Activated CD4-positive, alpha-beta T cell treated with anti-CD3 and anti-CD28 coated beads for 48 hours (primary cell): ENCODE measurements around the gene XYLT1.

Experiments
- DNase-seq: peaks from one replicate; pipeline ENCODE4 v3.0.0-alpha.2; 2020

Gene XYLT1

DNA sequence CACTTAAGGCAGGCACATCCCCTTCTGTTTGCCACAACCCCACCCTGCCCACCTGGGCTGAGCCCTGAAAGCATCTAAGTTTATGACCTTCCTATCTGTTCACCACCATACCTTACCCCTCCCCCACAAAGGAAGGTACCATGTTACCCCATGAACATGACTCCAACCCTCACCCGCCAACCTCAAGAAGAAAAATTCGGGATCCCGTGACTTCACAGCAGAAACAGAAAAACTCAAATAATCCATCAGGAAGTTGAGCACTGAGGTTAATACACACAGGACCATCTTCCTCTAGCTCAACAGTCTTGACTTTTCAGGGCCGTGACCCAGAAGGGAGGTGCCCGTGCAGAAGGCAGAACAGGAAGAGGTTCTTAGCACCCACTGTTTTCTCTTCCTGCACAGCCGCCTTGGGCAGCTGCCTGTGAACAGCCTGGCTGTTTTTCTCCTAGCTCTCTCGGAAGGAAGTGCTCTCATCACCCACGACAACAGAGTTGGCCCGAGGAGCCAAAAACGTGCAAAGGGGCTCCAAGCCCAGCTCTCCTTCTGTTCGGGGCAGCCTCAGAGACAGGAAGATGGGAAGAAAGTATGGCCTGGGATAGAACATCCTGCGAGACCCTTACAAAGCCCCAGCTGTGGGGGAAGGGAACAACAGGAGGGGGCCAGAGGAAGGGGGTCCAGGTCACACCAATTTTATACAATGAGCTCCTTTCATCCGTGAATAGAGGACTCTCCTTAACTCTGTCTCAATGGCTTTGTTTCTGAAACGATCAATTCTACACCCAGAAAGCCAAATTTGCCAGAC lies 101.1 kb downstream of the XYLT1 start:
- peak; percentile 65 for DNase-seq

DNA sequence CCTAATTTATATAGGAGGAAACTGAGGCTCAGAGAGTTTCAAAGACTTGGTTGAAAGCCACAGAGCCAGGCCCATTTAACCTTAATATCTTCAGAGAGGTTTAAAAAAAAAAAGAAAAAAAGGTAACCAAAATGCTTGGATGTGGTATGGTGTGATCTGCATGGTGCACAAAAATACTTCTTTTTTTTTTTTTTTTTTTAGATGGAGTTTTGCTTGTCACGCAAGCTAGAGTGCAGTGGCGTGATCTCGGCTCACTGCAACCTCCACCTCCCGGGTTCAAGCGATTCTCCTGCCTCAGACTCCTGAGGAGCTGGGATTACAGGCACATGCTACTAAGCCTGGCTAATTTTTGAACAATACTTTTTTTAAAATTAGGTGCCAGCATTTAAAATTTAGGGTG lies 101.8 kb downstream of the XYLT1 start:
- no peak for DNase-seq

- no peak for DNase-seq
These were observed 102.3 kb downstream of the XYLT1 start for GRCh38 chr16:17368446-17368845.

- DNase-seq, result no peak
These were observed 102.8 kb downstream of the XYLT1 start for GRCh38 chr16:17367923-17368322.

DNA sequence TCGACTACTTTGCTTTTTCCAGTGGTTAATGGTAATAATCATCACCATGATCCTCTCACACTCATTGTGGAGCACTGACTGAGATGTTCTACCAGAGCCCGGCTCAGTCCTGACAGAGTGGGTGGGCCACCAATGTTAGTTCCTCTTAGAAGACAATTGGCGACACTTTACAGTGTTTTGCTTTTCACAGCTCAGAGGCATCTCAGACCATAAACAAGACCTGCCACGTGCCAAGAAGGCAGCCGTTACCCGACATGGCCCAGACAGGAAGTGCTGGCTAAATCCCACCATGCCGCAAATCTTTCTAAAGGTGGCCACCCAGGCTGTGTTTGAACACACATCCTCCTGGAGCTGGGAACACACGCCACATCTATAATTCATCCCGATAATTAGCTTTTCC lies 103.7 kb downstream of the XYLT1 start:
- DNase-seq, result no peak

GRCh38 chr16:17366299-17366961 lies 104.3 kb downstream of the XYLT1 start:
- DNase-seq, result no peak

DNA sequence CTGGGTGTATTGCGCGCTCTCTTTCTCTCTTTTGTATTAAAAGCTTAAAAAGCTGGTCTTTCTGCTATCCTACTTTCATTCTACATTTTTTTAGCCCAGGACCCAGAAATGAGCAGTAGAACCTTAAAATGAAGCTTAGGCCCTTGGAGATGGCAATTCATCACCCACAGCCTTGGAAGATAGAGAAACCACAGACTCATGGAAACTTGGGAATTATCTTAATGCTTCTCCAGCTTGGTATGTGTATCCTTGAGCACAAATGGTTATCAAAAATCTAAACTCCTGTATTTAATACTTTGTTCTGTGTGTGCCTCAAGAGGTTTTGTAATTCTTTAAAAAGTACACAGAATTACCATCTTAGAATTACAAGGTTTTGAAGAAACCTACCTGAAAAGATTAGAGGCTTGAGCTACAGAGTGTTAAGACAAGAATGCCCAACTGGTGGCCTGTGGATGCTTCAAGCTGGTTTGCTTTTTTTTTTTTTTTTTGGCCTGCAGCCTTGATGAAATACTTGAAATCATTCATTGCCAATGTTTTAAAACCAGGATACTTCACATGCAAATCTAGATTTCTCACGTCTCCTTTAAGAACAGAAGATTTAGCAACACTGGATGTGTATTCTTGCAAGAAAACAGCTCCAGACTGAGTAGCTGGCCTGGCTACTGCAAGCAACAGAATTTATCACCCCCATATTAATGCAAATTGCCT lies 105.0 kb downstream of the XYLT1 start:
- no peak for DNase-seq

- DNase-seq, result no peak
These were observed 105.6 kb downstream of the XYLT1 start for GRCh38 chr16:17365211-17365541.

DNA sequence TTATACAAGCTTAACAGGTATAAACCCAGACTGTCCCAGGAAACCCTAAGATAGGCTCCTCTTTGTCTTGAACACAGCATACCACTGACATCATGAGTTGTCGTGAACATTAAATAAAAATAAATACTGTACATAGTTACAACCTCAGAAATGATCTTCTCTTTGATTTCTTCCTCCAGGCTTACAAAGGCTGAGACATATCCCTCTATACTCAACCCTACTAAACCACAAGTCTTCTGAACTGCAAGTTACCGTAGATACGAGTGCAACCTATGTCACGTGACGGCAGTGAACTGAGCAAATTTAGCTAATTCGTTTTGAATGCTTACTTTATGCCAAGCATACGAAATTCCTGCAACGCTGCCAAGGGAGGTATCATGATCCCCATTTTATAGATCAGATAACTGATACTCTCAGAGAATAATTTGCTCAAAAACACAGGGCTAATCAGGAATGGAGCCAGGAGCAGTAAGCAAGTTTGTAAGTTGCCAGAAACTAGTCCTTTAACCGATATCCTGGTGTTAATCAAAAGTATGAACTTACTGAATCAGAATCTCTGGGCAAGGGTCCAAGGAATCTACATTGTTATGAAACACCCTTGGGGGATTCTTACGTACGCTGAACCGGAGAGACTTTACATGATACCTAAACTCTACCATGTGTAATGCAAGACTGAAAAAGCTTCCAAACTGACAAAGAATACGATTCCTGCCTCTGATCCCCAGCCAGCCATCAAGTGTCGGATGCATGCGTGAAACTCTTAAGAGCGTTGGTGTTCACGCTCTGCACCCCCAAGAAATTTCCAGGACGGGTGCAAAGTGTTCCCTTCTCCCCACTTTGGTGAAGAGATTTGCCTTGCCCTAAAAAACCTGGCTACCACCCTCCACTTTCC lies 106.2 kb downstream of the XYLT1 start:
- DNase-seq, result peak; percentile 57

GRCh38 chr16:17362946-17363345 lies 107.8 kb downstream of the XYLT1 start:
- DNase-seq, result no peak

GRCh38 chr16:17362183-17362582 lies 108.6 kb downstream of the XYLT1 start:
- DNase-seq, result no peak

DNA sequence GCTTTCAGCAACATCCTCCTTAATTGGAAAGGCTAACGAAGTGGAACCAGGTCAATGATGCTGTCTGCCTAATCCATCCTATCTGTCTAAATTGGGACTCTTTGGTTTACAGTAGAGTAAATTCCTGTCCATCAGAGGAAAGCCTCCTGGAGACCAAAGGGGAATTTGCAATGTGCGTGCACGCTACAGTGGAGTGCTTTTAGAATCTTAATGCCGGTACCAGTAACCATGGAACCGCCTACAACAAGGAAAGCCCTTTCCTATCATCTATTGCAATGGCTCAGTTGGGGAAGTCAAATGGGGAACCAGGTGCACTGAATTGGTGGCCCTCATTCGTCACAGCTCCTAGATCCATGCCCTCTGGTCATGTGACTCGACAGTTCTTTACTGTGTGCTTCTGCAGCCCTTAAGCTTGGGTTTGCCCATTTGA lies 110.1 kb downstream of the XYLT1 start:
- no peak for DNase-seq

- peak; percentile 75 for DNase-seq
These were observed 110.9 kb downstream of the XYLT1 start for GRCh38 chr16:17359788-17360390.

DNA sequence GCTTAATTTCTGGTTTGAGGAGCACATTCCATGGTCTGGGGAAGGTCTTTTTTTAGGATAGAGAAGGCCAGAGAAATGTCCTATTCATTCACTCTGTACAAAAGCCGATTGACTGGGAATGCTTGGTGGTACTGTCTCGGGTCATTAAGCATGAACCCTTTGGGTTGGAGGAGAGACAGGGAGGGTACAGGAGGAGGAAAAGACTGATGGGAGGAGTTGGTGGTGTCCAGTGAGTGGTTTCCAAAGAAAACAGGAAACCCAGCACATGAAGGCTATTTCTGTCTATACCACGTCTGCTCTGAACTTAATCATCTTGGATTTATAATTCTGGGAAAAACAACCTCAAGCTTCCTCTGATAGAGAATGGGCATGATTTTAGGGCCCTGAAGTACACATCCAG lies 111.9 kb downstream of the XYLT1 start:
- no peak for DNase-seq

GRCh38 chr16:17358355-17358754 lies 112.4 kb downstream of the XYLT1 start:
- DNase-seq, result no peak

GRCh38 chr16:17357307-17358062 lies 113.3 kb downstream of the XYLT1 start:
- DNase-seq, result no peak

GRCh38 chr16:17356243-17356933 lies 114.4 kb downstream of the XYLT1 start:
- no peak for DNase-seq

- no peak for DNase-seq
These were observed 116.1 kb downstream of the XYLT1 start for GRCh38 chr16:17354685-17355084.

- DNase-seq, result no peak
These were observed 116.6 kb downstream of the XYLT1 start for GRCh38 chr16:17354141-17354601.

- no peak for DNase-seq
These were observed 117.2 kb downstream of the XYLT1 start for GRCh38 chr16:17353561-17353960.

DNA sequence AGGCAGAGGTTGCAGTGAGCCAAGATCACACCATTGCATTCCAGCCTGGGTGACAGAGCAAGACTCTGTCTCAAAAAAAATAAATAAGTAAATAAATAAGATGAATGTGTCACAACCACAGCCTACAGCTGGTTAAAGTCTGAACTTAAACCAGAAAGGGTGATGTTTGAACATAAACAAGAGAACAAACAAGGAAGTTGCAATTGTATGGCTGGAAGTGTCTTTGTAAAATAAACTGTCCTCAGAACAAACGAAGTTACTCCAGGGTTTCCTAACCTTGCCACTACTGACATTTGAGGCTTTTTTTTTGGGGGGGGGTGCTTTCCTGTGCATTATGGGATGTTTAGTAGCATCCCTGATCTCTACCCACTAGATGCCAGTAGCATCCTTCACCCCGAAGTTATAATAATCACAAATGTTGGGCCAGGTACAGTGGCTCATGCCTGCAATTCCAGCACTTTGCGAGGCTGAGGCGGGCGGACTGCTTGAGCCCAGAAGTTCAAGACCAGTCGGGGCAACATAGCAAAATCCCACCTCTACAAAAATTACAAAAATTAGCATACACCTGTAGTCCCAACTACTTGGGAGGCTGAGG lies 119.2 kb downstream of the XYLT1 start:
- no peak for DNase-seq
